GM11168 (cell line): ENCODE results near the gene NEUROD1.

ENCODE experiments used
- in situ Hi-C: fragments of 300-500 bp; cut with MboI; formaldehyde crosslinking; loops from one replicate; pipeline ENCODE4 v1.12.0; 2022; ENCODE audit warnings: low sequenced_read_pairs; ENCODE audit not compliant: unreplicated experiment

NEUROD1 gene

GRCh38 chr2:181680937-181681811 is 857 bp upstream of the NEUROD1 start:
- in situ Hi-C loops: no loop called here

DNA sequence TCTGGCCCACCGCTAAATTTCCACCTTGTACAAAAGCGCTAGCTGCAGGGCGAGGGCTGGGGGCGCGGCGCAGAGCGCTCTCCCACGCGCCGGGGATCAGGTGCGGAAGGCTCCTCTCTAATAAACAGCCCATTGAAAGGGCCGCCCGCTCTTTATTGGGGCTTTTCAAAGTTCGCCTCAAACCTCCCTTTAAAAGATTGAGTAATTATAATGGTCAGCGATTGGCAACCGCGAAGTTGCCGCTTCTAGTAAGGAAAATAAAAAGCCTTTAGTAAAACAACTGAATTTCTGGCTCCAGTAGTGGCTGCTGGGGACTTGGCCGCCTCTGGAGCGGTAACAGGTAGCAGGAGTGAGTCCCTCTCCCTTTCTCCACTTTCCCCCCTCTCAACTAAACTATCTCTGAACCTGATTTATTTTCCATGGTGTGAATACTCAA is 755 bp downstream of the NEUROD1 start:
- in situ Hi-C loops: no loop called here

DNA sequence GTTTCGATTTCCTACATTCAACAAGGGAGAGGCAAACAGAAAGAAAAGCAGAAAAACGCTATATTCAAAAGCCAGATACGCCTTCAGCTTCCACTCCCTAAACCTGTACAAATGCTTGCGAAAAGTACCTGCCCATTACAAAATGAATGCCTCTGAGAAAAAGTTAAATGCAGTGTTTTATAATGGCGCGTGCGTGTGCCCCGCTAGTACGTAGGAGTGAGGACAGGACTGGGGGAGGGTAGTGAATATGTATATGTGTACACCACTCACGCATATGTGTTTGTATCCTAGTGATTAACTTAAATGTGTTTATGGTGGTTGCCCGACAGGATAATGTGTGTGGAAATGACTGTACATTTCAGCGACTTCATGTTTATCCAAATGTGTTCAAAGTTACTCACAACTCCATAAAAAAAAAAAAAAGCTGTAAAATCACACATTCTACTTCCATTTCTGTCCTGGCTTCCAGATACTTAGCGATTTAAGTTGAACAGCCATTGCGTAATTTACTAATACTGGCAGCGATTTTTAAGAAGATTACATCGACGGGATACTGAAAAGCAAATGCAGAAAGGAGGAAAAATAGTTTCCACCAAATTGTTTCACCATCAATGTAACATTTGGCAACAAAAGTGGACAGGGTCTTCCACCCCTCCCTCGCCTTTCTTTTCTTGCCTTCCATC is 1.3 kb downstream of the NEUROD1 start:
- in situ Hi-C loops: no loop called here

- in situ Hi-C loops: no loop called here
Measured at GRCh38 chr2:181677912-181678586, 2.3 kb downstream of the NEUROD1 start.

DNA sequence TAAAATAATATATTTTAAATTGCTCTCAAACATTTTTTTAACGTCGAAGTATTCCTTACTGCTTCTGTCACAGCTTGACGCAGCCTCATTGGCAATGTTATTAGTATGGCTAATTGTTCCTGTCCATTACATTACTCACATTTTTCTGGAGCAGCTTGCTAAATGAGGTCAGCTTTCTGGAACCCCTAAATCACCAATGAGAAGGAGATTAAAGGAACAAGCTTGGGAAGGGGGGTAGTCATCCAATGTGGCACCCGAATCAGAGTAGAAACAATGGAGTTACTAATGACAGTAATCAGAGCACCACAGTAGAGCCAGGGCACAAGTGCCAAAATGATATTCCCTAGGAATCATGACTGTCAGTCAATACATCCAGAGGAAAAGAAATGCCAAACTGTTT is 5.1 kb downstream of the NEUROD1 start:
- in situ Hi-C loops: no loop called here

DNA sequence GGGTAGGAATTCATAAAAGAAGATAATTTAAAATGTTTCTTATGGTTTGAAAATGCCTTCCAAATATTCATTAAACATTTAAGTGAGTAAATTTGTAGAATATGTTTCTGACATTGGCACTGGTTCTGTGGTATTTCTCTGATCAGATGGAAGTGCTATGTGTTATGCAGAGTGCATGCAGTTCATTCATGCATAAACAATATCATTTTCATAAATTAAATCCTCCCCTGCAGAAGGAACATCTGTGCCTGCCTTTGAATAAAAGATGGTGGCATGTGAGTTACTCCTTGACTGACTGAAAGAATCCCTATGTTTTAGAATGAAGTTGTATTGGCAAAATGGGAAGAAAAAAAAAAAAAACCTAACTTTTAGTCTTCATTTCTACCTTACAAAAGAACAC is 5.9 kb downstream of the NEUROD1 start:
- in situ Hi-C loops: no loop called here

- in situ Hi-C loops: no loop called here
Measured at GRCh38 chr2:181673173-181673572, 7.1 kb downstream of the NEUROD1 start.

GRCh38 chr2:181672255-181673008 is 7.9 kb downstream of the NEUROD1 start:
- in situ Hi-C loops: no loop called here

DNA sequence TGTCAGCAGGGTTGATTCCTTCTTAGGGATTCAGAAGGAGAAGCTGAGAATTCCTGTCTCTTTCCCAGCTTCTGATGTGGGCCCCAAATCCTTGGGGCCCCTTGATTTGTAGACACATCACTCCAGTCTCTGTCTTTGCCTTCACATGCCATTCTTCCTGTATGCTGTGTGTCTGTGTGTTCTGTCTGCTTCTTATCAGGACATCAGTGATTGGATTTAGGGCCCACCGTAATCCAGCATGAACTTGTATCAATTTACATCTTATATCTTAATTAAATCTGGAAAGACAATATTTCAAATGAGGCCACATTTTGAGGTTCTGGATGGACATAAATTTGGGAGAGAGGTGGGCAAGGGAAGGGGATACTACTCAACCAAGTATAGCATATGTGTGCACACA is 9.7 kb downstream of the NEUROD1 start:
- in situ Hi-C loops: no loop called here

DNA sequence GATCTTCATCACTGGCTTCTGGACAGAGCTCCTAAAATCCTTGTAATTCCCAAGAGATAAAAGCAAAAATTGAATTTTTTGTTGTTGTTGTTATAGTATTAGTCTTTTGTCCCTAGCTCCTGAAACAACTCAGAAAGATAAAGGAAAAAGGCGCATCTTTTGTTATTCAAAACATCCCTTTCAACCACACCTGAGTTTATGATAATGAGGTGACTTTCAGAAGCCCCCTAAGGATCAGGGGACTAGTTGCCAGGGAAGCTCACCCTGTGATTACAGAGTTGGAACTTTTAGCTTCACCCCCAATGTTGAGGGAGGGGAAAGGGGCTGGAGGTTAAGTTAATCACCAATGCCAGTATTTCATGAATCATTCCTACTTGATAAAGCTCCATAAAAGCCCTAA is 13.1 kb downstream of the NEUROD1 start:
- in situ Hi-C loops: no loop called here

DNA sequence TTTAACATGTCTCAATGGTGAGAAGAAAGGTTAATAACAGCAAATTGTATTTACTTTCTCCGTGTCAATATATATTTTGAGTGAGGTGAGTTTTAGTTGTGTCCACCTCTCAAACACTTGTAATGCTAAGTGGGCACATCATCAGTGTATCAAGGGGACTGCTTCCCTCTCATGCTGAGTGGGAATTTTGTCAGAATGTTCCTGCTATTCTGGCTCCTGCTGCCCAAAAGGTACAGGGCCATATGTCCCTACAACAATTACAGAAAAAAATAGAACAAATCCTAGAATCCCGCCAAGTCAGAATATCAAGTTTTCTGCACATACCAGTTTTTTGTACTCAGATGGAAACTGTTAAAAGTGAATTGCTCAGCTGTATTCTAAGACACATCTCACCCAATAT is 18.0 kb downstream of the NEUROD1 start:
- in situ Hi-C loops: no loop called here

- in situ Hi-C loops: no loop called here
Measured at GRCh38 chr2:181660181-181660580, 20.1 kb downstream of the NEUROD1 start.

DNA sequence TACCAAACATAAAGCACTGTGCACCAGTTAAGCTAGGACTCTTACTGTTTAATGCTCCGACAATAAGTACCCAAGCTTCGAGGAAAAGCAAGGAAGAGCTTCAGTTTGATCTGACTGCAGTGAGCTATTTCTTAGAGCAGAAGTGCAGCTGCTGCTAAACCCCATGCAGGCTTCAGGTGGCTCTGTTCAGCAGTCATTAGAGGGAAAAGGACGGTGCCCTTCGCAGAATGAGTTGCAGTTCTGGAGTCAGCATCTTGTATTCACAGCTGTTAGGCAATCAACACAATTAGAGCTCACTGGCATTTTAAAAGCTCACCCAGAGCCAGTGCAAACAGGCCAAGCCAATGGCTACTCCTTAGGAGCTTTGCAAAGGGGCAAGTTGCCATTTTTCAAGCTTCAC is 21.9 kb downstream of the NEUROD1 start:
- in situ Hi-C loops: no loop called here

DNA sequence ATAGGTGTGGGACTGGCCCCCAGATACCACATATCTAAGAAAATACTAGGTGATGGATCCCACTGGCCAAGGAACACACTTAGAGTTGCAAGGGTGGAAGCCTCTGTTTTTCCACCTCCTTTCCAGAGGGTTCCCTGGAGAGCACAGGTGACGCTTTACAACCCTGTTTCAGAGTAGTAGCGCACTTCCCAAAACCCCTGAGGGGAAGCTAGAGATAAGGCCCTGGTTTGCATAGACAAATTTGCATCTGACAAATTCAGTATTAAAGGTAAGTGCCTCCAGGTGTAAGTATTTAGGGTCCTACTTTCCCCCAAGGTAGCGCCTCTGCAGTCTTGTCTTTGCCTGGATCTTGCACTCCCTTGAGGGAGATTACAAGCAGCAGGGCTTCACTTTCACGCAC is 22.9 kb downstream of the NEUROD1 start:
- in situ Hi-C loops: no loop called here

DNA sequence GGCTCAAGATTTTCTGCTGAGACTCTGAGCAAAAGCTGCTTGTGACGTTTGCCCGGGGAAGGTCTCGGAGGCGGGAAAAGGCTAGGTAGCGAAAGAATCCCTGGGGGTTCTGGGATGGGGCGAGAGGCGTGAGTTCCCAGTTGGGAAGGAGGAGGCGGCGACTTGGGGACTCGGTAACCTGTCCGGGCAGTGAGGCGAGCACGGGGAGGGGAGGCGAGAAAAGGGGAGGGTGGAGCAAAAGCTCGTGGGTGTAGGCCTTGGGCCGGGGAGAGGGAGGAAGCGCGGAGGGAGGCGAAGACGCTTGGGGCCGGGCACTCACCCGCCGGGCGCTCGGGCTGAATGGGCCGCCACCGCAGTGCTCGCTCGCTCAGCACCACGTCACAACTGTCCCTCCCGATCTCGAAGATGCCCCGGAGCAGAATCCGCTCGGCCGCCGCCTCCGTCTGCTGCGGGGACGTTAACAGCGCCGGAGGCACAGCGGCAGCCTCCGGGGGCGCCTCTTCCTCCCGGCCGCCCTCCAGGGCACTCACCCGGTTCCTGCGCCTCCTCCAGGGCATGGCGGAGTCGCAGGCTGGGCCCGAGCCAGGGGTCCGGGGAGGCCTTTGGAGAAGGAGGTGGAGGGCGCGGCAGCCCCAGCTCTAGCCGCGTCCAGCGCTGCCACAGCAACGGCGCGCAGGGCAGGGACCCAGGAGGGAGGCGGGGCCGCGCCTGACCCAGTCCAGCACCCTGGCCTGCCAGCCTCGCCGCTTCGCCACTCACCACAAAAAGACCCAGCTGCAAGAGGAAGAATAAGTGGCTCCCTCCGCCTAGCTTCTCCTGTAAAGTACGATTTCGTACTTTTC is 23.6 kb downstream of the NEUROD1 start, which contains the start of gene CERKL:
Gene CERKL (minus strand): TSS at position 656 of the 842 bp plus-strand sequence. CDS start 99 bp downstream, at position 557.
- in situ Hi-C loops: no loop called here

- in situ Hi-C loops: no loop called here
Measured at GRCh38 chr2:181655519-181655918, 24.8 kb downstream of the NEUROD1 start.

- in situ Hi-C loops: no loop called here
Measured at GRCh38 chr2:181649436-181649979, 30.8 kb downstream of the NEUROD1 start.

DNA sequence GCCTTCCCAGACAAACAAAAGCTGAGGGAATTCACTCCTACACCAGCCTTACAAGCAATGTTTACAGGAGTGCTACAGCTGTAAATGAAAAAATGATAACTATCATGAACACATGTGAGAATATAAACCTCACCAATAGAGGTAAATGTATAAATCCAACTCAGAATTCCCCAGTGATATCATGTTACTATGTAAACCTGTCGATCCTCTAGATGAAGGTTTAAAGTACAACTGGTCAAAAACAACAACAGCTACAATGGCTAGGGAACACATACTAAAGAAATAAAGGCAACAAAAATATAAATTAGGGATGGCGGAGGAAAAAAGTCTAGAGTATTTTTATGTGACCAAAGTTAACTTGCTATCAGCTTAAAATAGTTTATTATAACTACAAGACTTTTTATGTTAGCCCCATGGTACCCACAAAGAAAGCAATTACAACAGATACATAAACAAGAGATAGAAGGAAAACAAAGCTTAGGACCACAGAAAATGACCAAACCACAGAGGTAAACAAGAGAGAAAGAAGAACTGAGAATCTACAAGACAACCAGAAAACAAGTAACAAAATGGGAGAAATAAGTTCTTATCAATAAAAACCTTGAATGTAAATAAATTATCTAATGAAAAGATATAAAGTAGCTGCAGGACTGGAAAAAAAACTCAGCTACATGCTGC is 31.7 kb downstream of the NEUROD1 start:
- in situ Hi-C loops: no loop called here
